Hepatocyte (in vitro differentiated cells): ENCODE measurements around the gene TBC1D3G. TPM values are rescaled to one million over a fixed set of nuclear protein-coding genes. Genes with fewer than 3 reads are reported as not detected.

Experiments
- polyA plus RNA-seq: library from polyadenylated mRNA; unstranded; fragments of >200 nt; fragmentation: Nextera tagmentation; extraction: Ambion mirVana; gene quantifications from 2 replicates; pipeline ENCODE4 v1.2.1, GENCODE V29; 2016
- small RNA-seq: library from RNA; depleted of rRNA; stranded (forward); fragments of <200 nt; gene quantifications from one replicate; pipeline ENCODE3, GENCODE V24; 2014
- total RNA-seq: library from RNA; depleted of rRNA; stranded (reverse); fragments of >200 nt; gene quantifications from 2 replicates; pipeline ENCODE4 v1.2.3, GENCODE V29; 2014

TBC1D3G gene
- total and polyA plus RNA-seq, 2 experiments from 2014 or later, result not detected

Small RNA genes within 50 kb of the gene (small RNA-seq; reads per million reads assigned to genes)
- not detected for gene RF00019

Other genes with a start within 250 kb of the TBC1D3G start
- 9.2 and 12.7 TPM in 2 replicates for gene CCL3, start 233.7 kb upstream of the TBC1D3G start, total RNA-seq
- 17.0 and 22.2 TPM in 2 replicates for gene CCL3, start 233.7 kb upstream of the TBC1D3G start, polyA plus RNA-seq
- 1.8 and 5.8 TPM in 2 replicates for gene CCL4, start 220.1 kb upstream of the TBC1D3G start, total RNA-seq
- gene CCL4, start 220.1 kb upstream of the TBC1D3G start, polyA plus RNA-seq, result 9.4 and 21.1 TPM in 2 replicates
- 2.0 TPM in 1 of 2 replicates, not detected in the other for gene TBC1D3B, start 147.2 kb upstream of the TBC1D3G start, total RNA-seq
- 4.7 and 7.8 TPM in 2 replicates for gene TBC1D3B, start 147.2 kb upstream of the TBC1D3G start, polyA plus RNA-seq
- gene CCL3L1, start 127.1 kb upstream of the TBC1D3G start, total RNA-seq, result 4.6 and 5.7 TPM in 2 replicates
- 7.1 and 9.6 TPM in 2 replicates for gene CCL3L1, start 127.1 kb upstream of the TBC1D3G start, polyA plus RNA-seq
- gene CCL4L2, start 112.8 kb upstream of the TBC1D3G start, total RNA-seq, result 12.2 and 12.8 TPM in 2 replicates
- 20.8 and 78.8 TPM in 2 replicates for gene CCL4L2, start 112.8 kb upstream of the TBC1D3G start, polyA plus RNA-seq
- gene TBC1D3I, start 59.3 kb upstream of the TBC1D3G start, total RNA-seq, result not detected in 2 replicates
- gene TBC1D3I, start 59.3 kb upstream of the TBC1D3G start, polyA plus RNA-seq, result 0.19 and 0.32 TPM in 2 replicates
- gene TBC1D3H, start 64.6 kb downstream of the TBC1D3G start, total RNA-seq, result not detected in 2 replicates
- not detected in 2 replicates for gene TBC1D3H, start 64.6 kb downstream of the TBC1D3G start, polyA plus RNA-seq
- 48.1 and 54.1 TPM in 2 replicates for gene ZNHIT3, start 162.8 kb downstream of the TBC1D3G start, total RNA-seq
- 39.6 and 53.3 TPM in 2 replicates for gene ZNHIT3, start 162.8 kb downstream of the TBC1D3G start, polyA plus RNA-seq
- 29.8 and 32.1 TPM in 2 replicates for gene MYO19, start 211.0 kb downstream of the TBC1D3G start, total RNA-seq
- 19.7 and 24.5 TPM in 2 replicates for gene MYO19, start 211.0 kb downstream of the TBC1D3G start, polyA plus RNA-seq
- gene PIGW, start 211.1 kb downstream of the TBC1D3G start, total RNA-seq, result 6.0 and 10.8 TPM in 2 replicates
- gene PIGW, start 211.1 kb downstream of the TBC1D3G start, polyA plus RNA-seq, result 9.5 and 10.2 TPM in 2 replicates
- gene GGNBP2, start 221.0 kb downstream of the TBC1D3G start, total RNA-seq, result 69.6 and 79.9 TPM in 2 replicates
- gene GGNBP2, start 221.0 kb downstream of the TBC1D3G start, polyA plus RNA-seq, result 52.2 and 54.1 TPM in 2 replicates